GM23338 (cell line): ENCODE data around the gene SMC1A. TPM values are rescaled to one million over a fixed set of nuclear protein-coding genes. Genes with fewer than 3 reads are reported as not detected.

ENCODE experiments used
- ATAC-seq: fragments of 200-7000 bp; cut with Tn5 transposase; 3 replicates; pipeline ENCODE4 v1.9.1; 2020
- DNase-seq: peaks from one replicate; pipeline ENCODE4 v3.0.0-alpha.2; 2015; ENCODE audit warnings: low spot score
- H2AFZ ChIP-seq: fragments of 200-600 bp; sonication (generic); 2 replicates; pipeline ENCODE4 v1.8.0; 2016; ENCODE audit warnings: antibody characterized with exemption, mild to moderate bottlenecking, moderate library complexity
- H3F3A ChIP-seq: fragments of 200-600 bp; sonication (generic); replicated peaks from 2 replicates; pipeline ENCODE4 v1.8.0; 2017; ENCODE audit warnings: antibody characterized with exemption, mixed run types, low read depth
- H3K27ac ChIP-seq: fragments of 200-600 bp; sonication (generic); 2 replicates; pipeline ENCODE4 v1.6.1; 2016; ENCODE audit warnings: low read depth
- H3K27me3 ChIP-seq: fragments of 200-600 bp; sonication (generic); 2 replicates; pipeline ENCODE4 v1.8.0; 2016; ENCODE audit warnings: mild to moderate bottlenecking, mixed run types, moderate library complexity; ENCODE audit not compliant: insufficient read depth
- H3K36me3 ChIP-seq: fragments of 200-600 bp; sonication (generic); 2 replicates; pipeline ENCODE4 v1.8.0; 2016; ENCODE audit warnings: mild to moderate bottlenecking; ENCODE audit not compliant: insufficient read depth
- H3K4me1 ChIP-seq: fragments of 200-600 bp; sonication (generic); 2 replicates; pipeline ENCODE4 v1.8.0; 2016; ENCODE audit warnings: mild to moderate bottlenecking, moderate library complexity; ENCODE audit not compliant: insufficient read depth
- H3K4me2 ChIP-seq: fragments of 200-600 bp; sonication (generic); 2 replicates; pipeline ENCODE4 v1.7.1; 2017; ENCODE audit warnings: mixed run types
- H3K4me3 ChIP-seq: fragments of 200-600 bp; sonication (generic); 2 replicates; pipeline ENCODE4 v1.6.1; 2016; ENCODE audit warnings: mixed run types
- H3K79me2 ChIP-seq: fragments of 200-600 bp; sonication (generic); replicated peaks from 2 replicates; pipeline ENCODE4 v1.8.0; 2017; ENCODE audit warnings: mild to moderate bottlenecking; ENCODE audit not compliant: insufficient read depth
- H3K9me2 ChIP-seq: fragments of 200-600 bp; sonication (generic); 2 replicates; pipeline ENCODE4 v1.8.0; 2017; ENCODE audit not compliant: insufficient read depth
- H4K20me1 ChIP-seq: fragments of 200-600 bp; sonication (generic); replicated peaks from 2 replicates; pipeline ENCODE4 v1.8.0; 2017; ENCODE audit warnings: mild to moderate bottlenecking; ENCODE audit not compliant: insufficient read depth
- H3K27ac Mint-ChIP-seq: 2 replicates; pipeline ENCODE4 v1.8.0; 2020; ENCODE audit warnings: inconsistent platforms, mild to moderate bottlenecking, moderate library complexity, mixed read lengths
- H3K27me3 Mint-ChIP-seq: 3 replicates; pipeline ENCODE4 v1.8.0; 2022; ENCODE audit warnings: low read depth, mild to moderate bottlenecking, moderate library complexity, mixed read lengths, inconsistent platforms; ENCODE audit not compliant: insufficient read depth, poor library complexity
- H3K36me3 Mint-ChIP-seq: 3 replicates; pipeline ENCODE4 v1.8.0; 2021; ENCODE audit warnings: low read depth, mild to moderate bottlenecking, inconsistent platforms, moderate library complexity, mixed read lengths
- H3K4me1 Mint-ChIP-seq: 3 replicates; pipeline ENCODE4 v1.8.0; 2020; ENCODE audit warnings: mild to moderate bottlenecking, inconsistent platforms, mixed read lengths
- H3K4me3 Mint-ChIP-seq: 3 replicates; pipeline ENCODE4 v1.8.0; 2021; ENCODE audit warnings: moderate library complexity, mild to moderate bottlenecking, inconsistent platforms, mixed read lengths
- H3K9me3 Mint-ChIP-seq: 3 replicates; pipeline ENCODE4 v1.8.0; 2020; ENCODE audit warnings: moderate library complexity, mild to moderate bottlenecking, inconsistent platforms, mixed read lengths
- CREB1 ChIP-seq: fragments of 250-450 bp; sonication (Bioruptor Pico); IDR thresholded peaks from 2 replicates; pipeline ENCODE4 v1.5.0; 2020; ENCODE audit warnings: low read depth, mild to moderate bottlenecking, moderate library complexity
- CTCF ChIP-seq, 2 experiments: fragments of 200-600 bp in 1 of 2; sonication (generic) in 1 of 2; conservative IDR thresholded peaks; 2 replicates each; pipeline versions ENCODE4 v1.5.1 to v1.6.1; 2016 to 2017; ENCODE audit warnings: antibody characterized with exemption in 2 of 2, low read depth in 2 of 2, mild to moderate bottlenecking in 2 of 2, moderate library complexity in 1 of 2
- ETS1 ChIP-seq: IDR thresholded peaks from 2 replicates; pipeline ENCODE4 v1.6.1; 2016; ENCODE audit warnings: antibody characterized with exemption
- EZH2phosphoT487 ChIP-seq: fragments of 200-600 bp; sonication (generic); IDR thresholded peaks from one replicate; pipeline ENCODE4 v1.8.1; 2018; ENCODE audit warnings: antibody characterized with exemption; ENCODE audit not compliant: unreplicated experiment
- JUNB ChIP-seq: IDR thresholded peaks from one replicate; pipeline ENCODE4 v1.6.1; 2016; ENCODE audit warnings: antibody characterized with exemption; ENCODE audit not compliant: unreplicated experiment
- NANOG ChIP-seq: IDR thresholded peaks from 2 replicates; pipeline ENCODE4 v1.6.1; 2016; ENCODE audit warnings: antibody characterized with exemption, borderline replicate concordance
- POLR2AphosphoS5 ChIP-seq: IDR thresholded peaks from 2 replicates; pipeline ENCODE4 v1.6.1; 2016; ENCODE audit warnings: antibody characterized with exemption, low read depth
- ZNF114 ChIP-seq: fragments of 250-450 bp; sonication (Bioruptor Pico); IDR thresholded peaks from 2 replicates; pipeline ENCODE4 v1.5.0; 2020; ENCODE audit warnings: mild to moderate bottlenecking, moderate library complexity
- polyA plus RNA-seq: library from polyadenylated mRNA; unstranded; fragments of >200 nt; fragmentation: Nextera tagmentation; extraction: Ambion mirVana; gene quantifications from 2 replicates; pipeline ENCODE4 v1.2.1, GENCODE V29; 2016
- total RNA-seq: library from RNA; depleted of rRNA; stranded (reverse); fragments of >200 nt; shearing (Covaris generic); gene quantifications from 2 replicates; pipeline ENCODE4 v1.2.3, GENCODE V29; 2014
- TF ChIP-seq, protein P1 (sequence below): fragments of 250-450 bp; sonication (Bioruptor Pico); IDR thresholded peaks from 2 replicates; pipeline ENCODE4 v1.5.0; 2020; ENCODE audit warnings: mild to moderate bottlenecking, moderate library complexity
- TF ChIP-seq, protein P2 (sequence below): IDR thresholded peaks from one replicate; pipeline ENCODE4 v1.6.1; 2018; ENCODE audit warnings: antibody characterized with exemption; ENCODE audit not compliant: unreplicated experiment

SMC1A gene
- total and polyA plus RNA-seq, 2 experiments from 2014 or later: 63.3 to 69.0 TPM

DNA sequence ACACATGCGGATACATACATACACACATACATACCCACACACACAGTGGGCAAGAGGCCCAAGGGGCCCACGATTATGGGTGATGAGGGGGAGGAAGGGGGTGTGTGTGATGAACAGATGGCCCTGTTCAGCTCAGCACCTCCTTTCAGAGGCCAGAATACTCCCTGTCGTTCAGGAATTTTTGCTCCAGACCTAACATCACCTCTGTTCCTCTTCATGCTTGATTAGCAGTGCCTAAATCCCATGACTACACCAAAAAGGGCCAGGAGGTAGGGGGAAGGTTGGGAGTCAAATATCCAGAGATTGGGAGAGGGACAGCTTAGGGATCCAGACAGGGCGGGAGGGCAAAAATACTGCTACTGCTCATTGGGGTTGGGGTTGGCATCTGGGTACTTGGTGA lies 42.7 kb downstream of the SMC1A start:
- H3K4me1 Mint-ChIP-seq: no peaks in the 10 kb centered on the region
- H3K4me1 ChIP-seq: no peaks in the 10 kb centered on the region
- DNase-seq: no peak
- no peaks in the 10 kb centered on the region for H4K20me1 ChIP-seq
- H3K27me3 ChIP-seq: no peaks in the 10 kb centered on the region
- TF ChIP-seq POLR2AphosphoS5: no peak
- no peak for TF ChIP-seq ETS1
- no peak for TF ChIP-seq NANOG
- no peak for TF ChIP-seq EZH2phosphoT487
- TF ChIP-seq, protein P1, sequence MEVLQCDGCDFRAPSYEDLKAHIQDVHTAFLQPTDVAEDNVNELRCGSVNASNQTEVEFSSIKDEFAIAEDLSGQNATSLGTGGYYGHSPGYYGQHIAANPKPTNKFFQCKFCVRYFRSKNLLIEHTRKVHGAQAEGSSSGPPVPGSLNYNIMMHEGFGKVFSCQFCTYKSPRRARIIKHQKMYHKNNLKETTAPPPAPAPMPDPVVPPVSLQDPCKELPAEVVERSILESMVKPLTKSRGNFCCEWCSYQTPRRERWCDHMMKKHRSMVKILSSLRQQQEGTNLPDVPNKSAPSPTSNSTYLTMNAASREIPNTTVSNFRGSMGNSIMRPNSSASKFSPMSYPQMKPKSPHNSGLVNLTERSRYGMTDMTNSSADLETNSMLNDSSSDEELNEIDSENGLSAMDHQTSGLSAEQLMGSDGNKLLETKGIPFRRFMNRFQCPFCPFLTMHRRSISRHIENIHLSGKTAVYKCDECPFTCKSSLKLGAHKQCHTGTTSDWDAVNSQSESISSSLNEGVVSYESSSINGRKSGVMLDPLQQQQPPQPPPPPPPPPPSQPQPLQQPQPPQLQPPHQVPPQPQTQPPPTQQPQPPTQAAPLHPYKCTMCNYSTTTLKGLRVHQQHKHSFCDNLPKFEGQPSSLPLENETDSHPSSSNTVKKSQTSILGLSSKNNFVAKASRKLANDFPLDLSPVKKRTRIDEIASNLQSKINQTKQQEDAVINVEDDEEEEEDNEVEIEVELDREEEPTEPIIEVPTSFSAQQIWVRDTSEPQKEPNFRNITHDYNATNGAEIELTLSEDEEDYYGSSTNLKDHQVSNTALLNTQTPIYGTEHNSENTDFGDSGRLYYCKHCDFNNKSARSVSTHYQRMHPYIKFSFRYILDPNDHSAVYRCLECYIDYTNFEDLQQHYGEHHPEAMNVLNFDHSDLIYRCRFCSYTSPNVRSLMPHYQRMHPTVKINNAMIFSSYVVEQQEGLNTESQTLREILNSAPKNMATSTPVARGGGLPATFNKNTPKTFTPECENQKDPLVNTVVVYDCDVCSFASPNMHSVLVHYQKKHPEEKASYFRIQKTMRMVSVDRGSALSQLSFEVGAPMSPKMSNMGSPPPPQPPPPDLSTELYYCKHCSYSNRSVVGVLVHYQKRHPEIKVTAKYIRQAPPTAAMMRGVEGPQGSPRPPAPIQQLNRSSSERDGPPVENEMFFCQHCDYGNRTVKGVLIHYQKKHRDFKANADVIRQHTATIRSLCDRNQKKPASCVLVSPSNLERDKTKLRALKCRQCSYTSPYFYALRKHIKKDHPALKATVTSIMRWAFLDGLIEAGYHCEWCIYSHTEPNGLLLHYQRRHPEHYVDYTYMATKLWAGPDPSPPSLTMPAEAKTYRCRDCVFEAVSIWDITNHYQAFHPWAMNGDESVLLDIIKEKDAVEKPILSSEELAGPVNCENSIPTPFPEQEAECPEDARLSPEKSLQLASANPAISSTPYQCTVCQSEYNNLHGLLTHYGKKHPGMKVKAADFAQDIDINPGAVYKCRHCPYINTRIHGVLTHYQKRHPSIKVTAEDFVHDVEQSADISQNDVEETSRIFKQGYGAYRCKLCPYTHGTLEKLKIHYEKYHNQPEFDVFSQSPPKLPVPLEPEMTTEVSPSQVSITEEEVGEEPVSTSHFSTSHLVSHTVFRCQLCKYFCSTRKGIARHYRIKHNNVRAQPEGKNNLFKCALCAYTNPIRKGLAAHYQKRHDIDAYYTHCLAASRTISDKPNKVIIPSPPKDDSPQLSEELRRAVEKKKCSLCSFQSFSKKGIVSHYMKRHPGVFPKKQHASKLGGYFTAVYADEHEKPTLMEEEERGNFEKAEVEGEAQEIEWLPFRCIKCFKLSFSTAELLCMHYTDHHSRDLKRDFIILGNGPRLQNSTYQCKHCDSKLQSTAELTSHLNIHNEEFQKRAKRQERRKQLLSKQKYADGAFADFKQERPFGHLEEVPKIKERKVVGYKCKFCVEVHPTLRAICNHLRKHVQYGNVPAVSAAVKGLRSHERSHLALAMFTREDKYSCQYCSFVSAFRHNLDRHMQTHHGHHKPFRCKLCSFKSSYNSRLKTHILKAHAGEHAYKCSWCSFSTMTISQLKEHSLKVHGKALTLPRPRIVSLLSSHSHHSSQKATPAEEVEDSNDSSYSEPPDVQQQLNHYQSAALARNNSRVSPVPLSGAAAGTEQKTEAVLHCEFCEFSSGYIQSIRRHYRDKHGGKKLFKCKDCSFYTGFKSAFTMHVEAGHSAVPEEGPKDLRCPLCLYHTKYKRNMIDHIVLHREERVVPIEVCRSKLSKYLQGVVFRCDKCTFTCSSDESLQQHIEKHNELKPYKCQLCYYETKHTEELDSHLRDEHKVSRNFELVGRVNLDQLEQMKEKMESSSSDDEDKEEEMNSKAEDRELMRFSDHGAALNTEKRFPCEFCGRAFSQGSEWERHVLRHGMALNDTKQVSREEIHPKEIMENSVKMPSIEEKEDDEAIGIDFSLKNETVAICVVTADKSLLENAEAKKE (CRISPR knock-in tag): no peak
- no peak for TF ChIP-seq ZNF114
- no peak for TF ChIP-seq CREB1 (CRISPR knock-in tag)
- TF ChIP-seq, protein P2, sequence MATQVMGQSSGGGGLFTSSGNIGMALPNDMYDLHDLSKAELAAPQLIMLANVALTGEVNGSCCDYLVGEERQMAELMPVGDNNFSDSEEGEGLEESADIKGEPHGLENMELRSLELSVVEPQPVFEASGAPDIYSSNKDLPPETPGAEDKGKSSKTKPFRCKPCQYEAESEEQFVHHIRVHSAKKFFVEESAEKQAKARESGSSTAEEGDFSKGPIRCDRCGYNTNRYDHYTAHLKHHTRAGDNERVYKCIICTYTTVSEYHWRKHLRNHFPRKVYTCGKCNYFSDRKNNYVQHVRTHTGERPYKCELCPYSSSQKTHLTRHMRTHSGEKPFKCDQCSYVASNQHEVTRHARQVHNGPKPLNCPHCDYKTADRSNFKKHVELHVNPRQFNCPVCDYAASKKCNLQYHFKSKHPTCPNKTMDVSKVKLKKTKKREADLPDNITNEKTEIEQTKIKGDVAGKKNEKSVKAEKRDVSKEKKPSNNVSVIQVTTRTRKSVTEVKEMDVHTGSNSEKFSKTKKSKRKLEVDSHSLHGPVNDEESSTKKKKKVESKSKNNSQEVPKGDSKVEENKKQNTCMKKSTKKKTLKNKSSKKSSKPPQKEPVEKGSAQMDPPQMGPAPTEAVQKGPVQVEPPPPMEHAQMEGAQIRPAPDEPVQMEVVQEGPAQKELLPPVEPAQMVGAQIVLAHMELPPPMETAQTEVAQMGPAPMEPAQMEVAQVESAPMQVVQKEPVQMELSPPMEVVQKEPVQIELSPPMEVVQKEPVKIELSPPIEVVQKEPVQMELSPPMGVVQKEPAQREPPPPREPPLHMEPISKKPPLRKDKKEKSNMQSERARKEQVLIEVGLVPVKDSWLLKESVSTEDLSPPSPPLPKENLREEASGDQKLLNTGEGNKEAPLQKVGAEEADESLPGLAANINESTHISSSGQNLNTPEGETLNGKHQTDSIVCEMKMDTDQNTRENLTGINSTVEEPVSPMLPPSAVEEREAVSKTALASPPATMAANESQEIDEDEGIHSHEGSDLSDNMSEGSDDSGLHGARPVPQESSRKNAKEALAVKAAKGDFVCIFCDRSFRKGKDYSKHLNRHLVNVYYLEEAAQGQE: no peak
- TF ChIP-seq CTCF (conservative IDR thresholded peaks at IDR 0.05; ENCODE audit: low read depth in 2 of 2): no peak
- no peak for TF ChIP-seq JUNB
- H3K27ac ChIP-seq: no peak overlapping the region
- no peaks in the 10 kb centered on the region for H3K9me2 ChIP-seq
- H3K36me3 Mint-ChIP-seq: peaks cover 52% of the 10 kb centered on the region
- no peak overlapping the region for H2AFZ ChIP-seq
- no peaks in the 10 kb centered on the region for H3K79me2 ChIP-seq
- H3K9me3 Mint-ChIP-seq: no peaks in the 10 kb centered on the region
- H3K4me3 ChIP-seq: no peak overlapping the region
- no peak overlapping the region for H3K4me3 Mint-ChIP-seq
- H3K4me2 ChIP-seq: no peak overlapping the region
- no peaks in the 10 kb centered on the region; the same call in 1 of the 2 replicates for H3K36me3 ChIP-seq
- no peak overlapping the region for H3K27ac Mint-ChIP-seq
- H3F3A ChIP-seq: no peaks in the 10 kb centered on the region
- no peaks in the 10 kb centered on the region for H3K27me3 Mint-ChIP-seq
- ATAC-seq: no peak
